Measurements from ENCODE around the gene RHOH.

DNA sequence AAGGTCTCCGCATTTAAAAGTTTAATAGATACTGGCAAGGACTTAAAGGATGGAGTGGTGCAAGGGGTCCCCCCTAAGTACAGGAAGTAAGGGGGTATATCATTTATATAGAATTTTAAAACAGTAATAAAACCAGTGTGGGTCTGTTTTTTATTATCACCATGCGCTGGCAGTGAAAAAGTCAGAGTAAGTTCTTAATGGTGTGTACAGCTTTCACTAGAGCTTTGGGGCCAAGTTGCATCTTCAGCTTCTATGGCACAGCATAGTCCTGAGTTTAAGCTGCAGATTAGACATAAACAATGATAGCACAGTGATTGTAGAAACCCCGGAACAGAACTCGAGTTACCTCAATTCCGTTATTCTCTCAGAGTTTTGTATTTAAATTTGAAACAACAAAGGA is 27.6 kb downstream of the RHOH start:
- TF ChIP-seq, protein P1, sequence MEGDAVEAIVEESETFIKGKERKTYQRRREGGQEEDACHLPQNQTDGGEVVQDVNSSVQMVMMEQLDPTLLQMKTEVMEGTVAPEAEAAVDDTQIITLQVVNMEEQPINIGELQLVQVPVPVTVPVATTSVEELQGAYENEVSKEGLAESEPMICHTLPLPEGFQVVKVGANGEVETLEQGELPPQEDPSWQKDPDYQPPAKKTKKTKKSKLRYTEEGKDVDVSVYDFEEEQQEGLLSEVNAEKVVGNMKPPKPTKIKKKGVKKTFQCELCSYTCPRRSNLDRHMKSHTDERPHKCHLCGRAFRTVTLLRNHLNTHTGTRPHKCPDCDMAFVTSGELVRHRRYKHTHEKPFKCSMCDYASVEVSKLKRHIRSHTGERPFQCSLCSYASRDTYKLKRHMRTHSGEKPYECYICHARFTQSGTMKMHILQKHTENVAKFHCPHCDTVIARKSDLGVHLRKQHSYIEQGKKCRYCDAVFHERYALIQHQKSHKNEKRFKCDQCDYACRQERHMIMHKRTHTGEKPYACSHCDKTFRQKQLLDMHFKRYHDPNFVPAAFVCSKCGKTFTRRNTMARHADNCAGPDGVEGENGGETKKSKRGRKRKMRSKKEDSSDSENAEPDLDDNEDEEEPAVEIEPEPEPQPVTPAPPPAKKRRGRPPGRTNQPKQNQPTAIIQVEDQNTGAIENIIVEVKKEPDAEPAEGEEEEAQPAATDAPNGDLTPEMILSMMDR (conservative IDR thresholded peaks at IDR 0.05 in 1 of 2, IDR thresholded peaks at IDR 0.05 in 1 of 2; ENCODE audit: extremely low read depth in 1 of 2, insufficient read depth in 1 of 2, low read depth in 1 of 2, low read length in 2 of 2) = no peak
- TF ChIP-seq EZH2 (IDR thresholded peaks at IDR 0.05; ENCODE audit: borderline replicate concordance, low read length) = no peak
